Measurements from ENCODE around the gene RGL1.

- TF ChIP-seq POLR2AphosphoS5 (IDR thresholded peaks at IDR 0.05; ENCODE audit: low read depth, low read length) = no peak
- no peak for TF ChIP-seq POLR2A (IDR thresholded peaks at IDR 0.05; ENCODE audit: low read depth, low read length)
- TF ChIP-seq TAF1 (IDR thresholded peaks at IDR 0.05; ENCODE audit: borderline replicate concordance, low read depth, low read length) = no peak
Measured at GRCh38 chr1:183937611-183938010, 132.7 kb downstream of the RGL1 start.
